Loucy (cell line): ENCODE results near the gene RUFY2.

Source experiments
- H2AFZ ChIP-seq: fragments of 200-600 bp; sonication (generic); 2 replicates; pipeline ENCODE4 v1.6.0; 2016; ENCODE audit warnings: antibody characterized with exemption, mild to moderate bottlenecking, low read length, moderate library complexity
- H3F3A ChIP-seq: fragments of 200-600 bp; 2 replicates; pipeline ENCODE4 v1.6.0; 2016; ENCODE audit warnings: antibody characterized with exemption, low read depth, mild to moderate bottlenecking
- H3K27me3 ChIP-seq: fragments of 200-600 bp; sonication (generic); 2 replicates; pipeline ENCODE4 v1.6.1; 2014; ENCODE audit warnings: low read length, mild to moderate bottlenecking; ENCODE audit not compliant: insufficient read depth, poor library complexity, severe bottlenecking
- H3K36me3 ChIP-seq: fragments of 200-600 bp; sonication (generic); 2 replicates; pipeline ENCODE4 v1.6.1; 2016; ENCODE audit warnings: low read length; ENCODE audit not compliant: insufficient read depth
- H3K4me1 ChIP-seq: fragments of 200-600 bp; sonication (generic); 2 replicates; pipeline ENCODE4 v1.5.1; 2014; ENCODE audit warnings: low read length, mild to moderate bottlenecking; ENCODE audit not compliant: insufficient read depth, poor library complexity, severe bottlenecking
- H3K4me2 ChIP-seq: fragments of 200-600 bp; sonication (generic); 2 replicates; pipeline ENCODE4 v1.6.0; 2014; ENCODE audit warnings: antibody characterized with exemption, low read length, low read depth, mild to moderate bottlenecking; ENCODE audit not compliant: poor library complexity, severe bottlenecking
- H3K4me3 ChIP-seq: fragments of 200-600 bp; sonication (generic); 2 replicates; pipeline ENCODE4 v1.5.1; 2014; ENCODE audit warnings: low read length, mild to moderate bottlenecking, mixed read lengths; ENCODE audit not compliant: poor library complexity, severe bottlenecking
- H3K79me2 ChIP-seq: fragments of 200-600 bp; sonication (generic); 2 replicates; pipeline ENCODE4 v1.6.1; 2014; ENCODE audit warnings: low read length; ENCODE audit not compliant: insufficient read depth
- H3K9ac ChIP-seq: fragments of 200-600 bp; sonication (generic); 2 replicates; pipeline ENCODE4 v1.6.0; 2014; ENCODE audit warnings: mild to moderate bottlenecking, low read depth, low read length, moderate library complexity; ENCODE audit not compliant: poor library complexity, severe bottlenecking
- H3K9me2 ChIP-seq: fragments of 200-600 bp; sonication (generic); replicated peaks from 2 replicates; pipeline ENCODE4 v1.6.1; 2016; ENCODE audit warnings: low read depth, low read length, mixed read lengths
- H3K9me3 ChIP-seq: fragments of 200-600 bp; sonication (generic); 2 replicates; pipeline ENCODE4 v1.6.1; 2014; ENCODE audit warnings: mild to moderate bottlenecking, antibody characterized with exemption, low read length, low read depth; ENCODE audit not compliant: insufficient read depth
- H4K20me1 ChIP-seq: fragments of 200-600 bp; sonication (generic); 2 replicates; pipeline ENCODE4 v1.6.0; 2014; ENCODE audit warnings: antibody characterized with exemption, low read length, mild to moderate bottlenecking; ENCODE audit not compliant: insufficient read depth, poor library complexity, severe bottlenecking
- EZH2phosphoT487 ChIP-seq: fragments of 200-600 bp; IDR thresholded peaks from 2 replicates; pipeline ENCODE4 v1.6.1; 2018; ENCODE audit warnings: antibody characterized with exemption, mild to moderate bottlenecking, moderate library complexity, borderline replicate concordance
- TF ChIP-seq, protein P1 (sequence below): fragments of 200-600 bp; sonication (generic); conservative IDR thresholded peaks from 2 replicates; pipeline ENCODE4 v1.5.1; 2014; ENCODE audit warnings: mild to moderate bottlenecking, antibody characterized with exemption, low read length

RUFY2 gene

DNA sequence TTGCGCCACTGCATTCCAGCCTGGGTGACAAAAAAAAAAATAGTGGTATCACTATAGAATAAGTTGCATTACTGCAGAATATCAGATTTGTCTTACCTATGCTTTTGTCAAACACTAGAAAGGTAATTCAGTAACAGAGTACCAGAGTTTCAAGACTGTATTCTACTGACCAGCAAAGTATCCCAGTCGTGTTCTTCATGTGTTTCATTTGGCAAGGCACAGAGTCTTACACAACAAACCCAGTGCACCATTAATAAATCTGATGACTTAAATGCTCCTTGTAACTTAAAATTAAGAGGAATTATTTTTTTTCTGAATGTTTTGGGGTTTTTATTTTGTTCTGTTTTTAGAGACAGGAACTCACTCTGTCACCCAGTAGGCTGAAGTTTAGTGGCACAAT is 40.0 kb downstream of the RUFY2 start:
- Histone ChIP-seq H3K27me3 (no peaks in the 10 kb centered on the region), H4K20me1 (no peaks in the 10 kb centered on the region), H3K79me2 (no peaks in the 10 kb centered on the region), H3K4me3 (no peak overlapping the region), H3K36me3 (peaks cover 14% of the 10 kb centered on the region; the same call in 1 of the 2 replicates), H3F3A (no peaks in the 10 kb centered on the region), H3K9me3 (peaks cover 4% of the 10 kb centered on the region; the same call in 1 of the 2 replicates), H3K4me1 (no peaks in the 10 kb centered on the region), H3K9ac (no peak overlapping the region), H3K4me2 (no peak overlapping the region), H3K9me2 (no peaks in the 10 kb centered on the region), H2AFZ (no peak overlapping the region)
- TF ChIP-seq, protein P1, sequence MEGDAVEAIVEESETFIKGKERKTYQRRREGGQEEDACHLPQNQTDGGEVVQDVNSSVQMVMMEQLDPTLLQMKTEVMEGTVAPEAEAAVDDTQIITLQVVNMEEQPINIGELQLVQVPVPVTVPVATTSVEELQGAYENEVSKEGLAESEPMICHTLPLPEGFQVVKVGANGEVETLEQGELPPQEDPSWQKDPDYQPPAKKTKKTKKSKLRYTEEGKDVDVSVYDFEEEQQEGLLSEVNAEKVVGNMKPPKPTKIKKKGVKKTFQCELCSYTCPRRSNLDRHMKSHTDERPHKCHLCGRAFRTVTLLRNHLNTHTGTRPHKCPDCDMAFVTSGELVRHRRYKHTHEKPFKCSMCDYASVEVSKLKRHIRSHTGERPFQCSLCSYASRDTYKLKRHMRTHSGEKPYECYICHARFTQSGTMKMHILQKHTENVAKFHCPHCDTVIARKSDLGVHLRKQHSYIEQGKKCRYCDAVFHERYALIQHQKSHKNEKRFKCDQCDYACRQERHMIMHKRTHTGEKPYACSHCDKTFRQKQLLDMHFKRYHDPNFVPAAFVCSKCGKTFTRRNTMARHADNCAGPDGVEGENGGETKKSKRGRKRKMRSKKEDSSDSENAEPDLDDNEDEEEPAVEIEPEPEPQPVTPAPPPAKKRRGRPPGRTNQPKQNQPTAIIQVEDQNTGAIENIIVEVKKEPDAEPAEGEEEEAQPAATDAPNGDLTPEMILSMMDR: no peak
- no peak for TF ChIP-seq EZH2phosphoT487

DNA sequence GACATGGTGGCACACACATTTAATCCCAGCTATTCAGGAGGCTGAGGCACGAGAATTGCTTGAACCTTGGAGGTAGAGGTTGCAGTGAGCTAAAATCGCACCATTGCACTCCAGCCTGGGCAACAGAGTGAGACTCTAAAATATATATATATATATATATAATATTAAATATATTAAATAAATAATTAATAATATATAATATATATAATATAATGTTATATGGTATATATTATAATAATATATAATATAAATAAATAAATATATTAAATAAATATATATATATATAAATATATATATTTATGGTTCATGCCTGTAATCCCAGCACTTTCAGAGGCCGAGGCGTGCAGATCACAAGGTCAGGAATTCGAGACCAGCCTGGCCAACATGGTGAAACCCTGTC is 40.5 kb downstream of the RUFY2 start:
- H3K27me3 ChIP-seq: no peaks in the 10 kb centered on the region
- no peaks in the 10 kb centered on the region; the same call in 1 of the 2 replicates for H3K9me3 ChIP-seq
- TF ChIP-seq, protein P1: no peak
- no peak for TF ChIP-seq EZH2phosphoT487
- no peaks in the 10 kb centered on the region for H3F3A ChIP-seq
- H2AFZ ChIP-seq: no peak overlapping the region
- H3K79me2 ChIP-seq: no peaks in the 10 kb centered on the region
- H3K36me3 ChIP-seq: peaks cover 8% of the 10 kb centered on the region; the same call in 1 of the 2 replicates
- H4K20me1 ChIP-seq: no peaks in the 10 kb centered on the region
- H3K9me2 ChIP-seq: no peaks in the 10 kb centered on the region
- H3K4me1 ChIP-seq: no peaks in the 10 kb centered on the region
- H3K9ac ChIP-seq: no peak overlapping the region
- H3K4me2 ChIP-seq: no peak overlapping the region
- H3K4me3 ChIP-seq: no peak overlapping the region

- Histone ChIP-seq H3K9me2 (no peaks in the 10 kb centered on the region), H3K4me2 (no peak overlapping the region), H3F3A (no peaks in the 10 kb centered on the region), H3K79me2 (no peaks in the 10 kb centered on the region), H3K36me3 (peaks cover 9% of the 10 kb centered on the region; the same call in 1 of the 2 replicates), H4K20me1 (no peaks in the 10 kb centered on the region), H3K4me3 (no peak overlapping the region), H3K4me1 (no peaks in the 10 kb centered on the region), H3K9me3 (no peaks in the 10 kb centered on the region), H3K27me3 (no peaks in the 10 kb centered on the region), H2AFZ (no peak overlapping the region), H3K9ac (no peak overlapping the region)
- TF ChIP-seq EZH2phosphoT487: no peak
- TF ChIP-seq, protein P1: no peak
These were observed 41.5 kb downstream of the RUFY2 start for GRCh38 chr10:68365611-68366010.
